GM23338 (cell line): ENCODE measurements around the gene PCDHGA8. TPM values are rescaled to one million over a fixed set of nuclear protein-coding genes. Genes with fewer than 3 reads are reported as not detected.
"Not testable (repeated sequence)": the region's sequence is repeated elsewhere in the genome, so short reads cannot be mapped to it uniquely, and the experiment has no call there.

Experiments used
- ATAC-seq: fragments of 200-7000 bp; cut with Tn5 transposase; 3 replicates; pipeline ENCODE4 v1.9.1; 2020
- DNase-seq: peaks from one replicate; pipeline ENCODE4 v3.0.0-alpha.2; 2015; ENCODE audit warnings: low spot score
- H2AFZ ChIP-seq: fragments of 200-600 bp; sonication (generic); 2 replicates; pipeline ENCODE4 v1.8.0; 2016; ENCODE audit warnings: antibody characterized with exemption, mild to moderate bottlenecking, moderate library complexity
- H3F3A ChIP-seq: fragments of 200-600 bp; sonication (generic); replicated peaks from 2 replicates; pipeline ENCODE4 v1.8.0; 2017; ENCODE audit warnings: antibody characterized with exemption, mixed run types, low read depth
- H3K27ac ChIP-seq: fragments of 200-600 bp; sonication (generic); 2 replicates; pipeline ENCODE4 v1.6.1; 2016; ENCODE audit warnings: low read depth
- H3K27me3 ChIP-seq: fragments of 200-600 bp; sonication (generic); 2 replicates; pipeline ENCODE4 v1.8.0; 2016; ENCODE audit warnings: mild to moderate bottlenecking, mixed run types, moderate library complexity; ENCODE audit not compliant: insufficient read depth
- H3K36me3 ChIP-seq: fragments of 200-600 bp; sonication (generic); 2 replicates; pipeline ENCODE4 v1.8.0; 2016; ENCODE audit warnings: mild to moderate bottlenecking; ENCODE audit not compliant: insufficient read depth
- H3K4me1 ChIP-seq: fragments of 200-600 bp; sonication (generic); 2 replicates; pipeline ENCODE4 v1.8.0; 2016; ENCODE audit warnings: mild to moderate bottlenecking, moderate library complexity; ENCODE audit not compliant: insufficient read depth
- H3K4me2 ChIP-seq: fragments of 200-600 bp; sonication (generic); 2 replicates; pipeline ENCODE4 v1.7.1; 2017; ENCODE audit warnings: mixed run types
- H3K4me3 ChIP-seq: fragments of 200-600 bp; sonication (generic); 2 replicates; pipeline ENCODE4 v1.6.1; 2016; ENCODE audit warnings: mixed run types
- H3K79me2 ChIP-seq: fragments of 200-600 bp; sonication (generic); replicated peaks from 2 replicates; pipeline ENCODE4 v1.8.0; 2017; ENCODE audit warnings: mild to moderate bottlenecking; ENCODE audit not compliant: insufficient read depth
- H3K9me2 ChIP-seq: fragments of 200-600 bp; sonication (generic); 2 replicates; pipeline ENCODE4 v1.8.0; 2017; ENCODE audit not compliant: insufficient read depth
- H4K20me1 ChIP-seq: fragments of 200-600 bp; sonication (generic); replicated peaks from 2 replicates; pipeline ENCODE4 v1.8.0; 2017; ENCODE audit warnings: mild to moderate bottlenecking; ENCODE audit not compliant: insufficient read depth
- H3K27ac Mint-ChIP-seq: 2 replicates; pipeline ENCODE4 v1.8.0; 2020; ENCODE audit warnings: inconsistent platforms, mild to moderate bottlenecking, moderate library complexity, mixed read lengths
- H3K27me3 Mint-ChIP-seq: 3 replicates; pipeline ENCODE4 v1.8.0; 2022; ENCODE audit warnings: low read depth, mild to moderate bottlenecking, moderate library complexity, mixed read lengths, inconsistent platforms; ENCODE audit not compliant: insufficient read depth, poor library complexity
- H3K36me3 Mint-ChIP-seq: 3 replicates; pipeline ENCODE4 v1.8.0; 2021; ENCODE audit warnings: low read depth, mild to moderate bottlenecking, inconsistent platforms, moderate library complexity, mixed read lengths
- H3K4me1 Mint-ChIP-seq: 3 replicates; pipeline ENCODE4 v1.8.0; 2020; ENCODE audit warnings: mild to moderate bottlenecking, inconsistent platforms, mixed read lengths
- H3K4me3 Mint-ChIP-seq: 3 replicates; pipeline ENCODE4 v1.8.0; 2021; ENCODE audit warnings: moderate library complexity, mild to moderate bottlenecking, inconsistent platforms, mixed read lengths
- H3K9me3 Mint-ChIP-seq: 3 replicates; pipeline ENCODE4 v1.8.0; 2020; ENCODE audit warnings: moderate library complexity, mild to moderate bottlenecking, inconsistent platforms, mixed read lengths
- polyA plus RNA-seq: library from polyadenylated mRNA; unstranded; fragments of >200 nt; fragmentation: Nextera tagmentation; extraction: Ambion mirVana; gene quantifications from 2 replicates; pipeline ENCODE4 v1.2.1, GENCODE V29; 2016
- total RNA-seq: library from RNA; depleted of rRNA; stranded (reverse); fragments of >200 nt; shearing (Covaris generic); gene quantifications from 2 replicates; pipeline ENCODE4 v1.2.3, GENCODE V29; 2014
- TF ChIP-seq, protein P1 (sequence below), 2 experiments: fragments of 200-600 bp in 1 of 2; sonication (generic) in 1 of 2; conservative IDR thresholded peaks; 2 replicates each; pipeline versions ENCODE4 v1.5.1 to v1.6.1; 2016 to 2017; ENCODE audit warnings: antibody characterized with exemption in 2 of 2, low read depth in 2 of 2, mild to moderate bottlenecking in 2 of 2, moderate library complexity in 1 of 2

Gene PCDHGA8
- total and polyA plus RNA-seq, 2 experiments from 2014 or later = 1.1 to 5.3 TPM

DNA sequence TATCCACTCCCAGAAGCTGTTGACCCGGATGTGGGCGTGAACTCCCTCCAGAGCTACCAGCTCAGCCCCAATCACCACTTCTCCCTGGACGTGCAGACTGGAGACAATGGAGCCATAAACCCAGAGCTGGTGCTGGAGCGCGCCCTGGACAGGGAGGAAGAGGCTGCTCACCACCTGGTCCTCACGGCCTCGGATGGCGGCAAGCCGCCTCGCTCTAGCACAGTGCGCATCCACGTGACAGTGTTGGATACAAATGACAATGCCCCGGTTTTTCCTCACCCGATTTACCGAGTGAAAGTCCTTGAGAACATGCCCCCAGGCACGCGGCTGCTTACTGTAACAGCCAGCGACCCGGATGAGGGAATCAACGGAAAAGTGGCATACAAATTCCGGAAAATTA lies 834 bp downstream of the PCDHGA8 start:
- peaks cover 87% of the 10 kb centered on the region for H3K9me3 Mint-ChIP-seq

DNA sequence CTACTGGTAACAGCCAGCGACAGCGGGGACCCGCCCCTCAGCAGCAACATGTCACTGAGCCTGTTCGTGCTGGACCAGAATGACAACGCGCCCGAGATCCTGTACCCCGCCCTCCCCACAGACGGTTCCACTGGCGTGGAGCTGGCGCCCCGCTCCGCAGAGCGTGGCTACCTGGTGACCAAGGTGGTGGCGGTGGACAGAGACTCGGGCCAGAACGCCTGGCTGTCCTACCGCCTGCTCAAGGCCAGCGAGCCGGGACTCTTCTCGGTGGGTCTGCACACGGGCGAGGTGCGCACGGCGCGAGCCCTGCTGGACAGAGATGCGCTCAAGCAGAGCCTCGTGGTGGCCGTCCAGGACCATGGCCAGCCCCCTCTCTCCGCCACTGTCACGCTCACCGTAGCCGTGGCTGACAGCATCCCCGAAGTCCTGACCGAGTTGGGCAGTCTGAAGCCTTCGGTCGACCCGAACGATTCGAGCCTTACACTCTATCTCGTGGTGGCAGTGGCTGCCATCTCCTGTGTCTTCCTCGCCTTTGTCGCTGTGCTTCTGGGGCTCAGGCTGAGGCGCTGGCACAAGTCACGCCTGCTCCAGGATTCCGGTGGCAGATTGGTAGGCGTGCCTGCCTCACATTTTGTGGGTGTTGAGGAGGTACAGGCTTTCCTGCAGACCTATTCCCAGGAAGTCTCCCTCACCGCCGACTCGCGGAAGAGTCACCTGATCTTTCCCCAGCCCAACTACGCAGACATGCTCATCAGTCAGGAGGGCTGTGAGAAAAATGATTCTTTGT lies 2.2 kb downstream of the PCDHGA8 start:
- DNase-seq, H3K4me1 ChIP-seq, H3K4me2 ChIP-seq, H3F3A ChIP-seq, ATAC-seq, H3K27me3 ChIP-seq, H3K9me2 ChIP-seq, H3K79me2 ChIP-seq, H3K4me3 Mint-ChIP-seq, H4K20me1 ChIP-seq, H3K27ac ChIP-seq, H3K27ac Mint-ChIP-seq, H3K4me3 ChIP-seq, H3K4me1 Mint-ChIP-seq, H2AFZ ChIP-seq: not testable (repeated sequence)
- peaks cover 12% of the 10 kb centered on the region; the same call in 1 of the 2 replicates for H3K36me3 ChIP-seq
- Mint-ChIP-seq H3K27me3 (peaks cover 11% of the 10 kb centered on the region), H3K36me3 (peaks cover 81% of the 10 kb centered on the region), H3K9me3 (peaks cover 87% of the 10 kb centered on the region)

More for the DNA sequence above, 834 bp downstream of the PCDHGA8 start:
- no peak overlapping the region for H3K4me2 ChIP-seq
- H3K27me3 Mint-ChIP-seq = peaks cover 8% of the 10 kb centered on the region
- no peaks in the 10 kb centered on the region for H3F3A ChIP-seq
- H3K9me2 ChIP-seq = no peaks in the 10 kb centered on the region
- 0 out of 2 replicates have a peak, but pooled peaks cover 2% of the 10 kb centered on the region for H3K4me1 ChIP-seq
- peaks cover 6% of the 10 kb centered on the region; the same call in 1 of the 2 replicates for H3K27me3 ChIP-seq
- ATAC-seq = no peak
- H3K4me3 Mint-ChIP-seq = no peak overlapping the region
- no peaks in the 10 kb centered on the region; the same call in 2 of the 3 replicates for H3K4me1 Mint-ChIP-seq
- no peak overlapping the region for H3K27ac Mint-ChIP-seq
- peaks cover 82% of the 10 kb centered on the region for H3K36me3 Mint-ChIP-seq
- peaks cover 7% of the 10 kb centered on the region; the same call in 1 of the 2 replicates for H3K36me3 ChIP-seq
- H2AFZ ChIP-seq = no peak overlapping the region
- TF ChIP-seq, protein P1, sequence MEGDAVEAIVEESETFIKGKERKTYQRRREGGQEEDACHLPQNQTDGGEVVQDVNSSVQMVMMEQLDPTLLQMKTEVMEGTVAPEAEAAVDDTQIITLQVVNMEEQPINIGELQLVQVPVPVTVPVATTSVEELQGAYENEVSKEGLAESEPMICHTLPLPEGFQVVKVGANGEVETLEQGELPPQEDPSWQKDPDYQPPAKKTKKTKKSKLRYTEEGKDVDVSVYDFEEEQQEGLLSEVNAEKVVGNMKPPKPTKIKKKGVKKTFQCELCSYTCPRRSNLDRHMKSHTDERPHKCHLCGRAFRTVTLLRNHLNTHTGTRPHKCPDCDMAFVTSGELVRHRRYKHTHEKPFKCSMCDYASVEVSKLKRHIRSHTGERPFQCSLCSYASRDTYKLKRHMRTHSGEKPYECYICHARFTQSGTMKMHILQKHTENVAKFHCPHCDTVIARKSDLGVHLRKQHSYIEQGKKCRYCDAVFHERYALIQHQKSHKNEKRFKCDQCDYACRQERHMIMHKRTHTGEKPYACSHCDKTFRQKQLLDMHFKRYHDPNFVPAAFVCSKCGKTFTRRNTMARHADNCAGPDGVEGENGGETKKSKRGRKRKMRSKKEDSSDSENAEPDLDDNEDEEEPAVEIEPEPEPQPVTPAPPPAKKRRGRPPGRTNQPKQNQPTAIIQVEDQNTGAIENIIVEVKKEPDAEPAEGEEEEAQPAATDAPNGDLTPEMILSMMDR (conservative IDR thresholded peaks at IDR 0.05; ENCODE audit: low read depth in 2 of 2) = no peak
- DNase-seq = no peak
- H3K79me2 ChIP-seq = 0 out of 2 replicates have a peak, but pooled peaks cover 5% of the 10 kb centered on the region
- no peaks in the 10 kb centered on the region for H4K20me1 ChIP-seq
- H3K4me3 ChIP-seq = no peak overlapping the region
- H3K27ac ChIP-seq = no peak overlapping the region

DNA sequence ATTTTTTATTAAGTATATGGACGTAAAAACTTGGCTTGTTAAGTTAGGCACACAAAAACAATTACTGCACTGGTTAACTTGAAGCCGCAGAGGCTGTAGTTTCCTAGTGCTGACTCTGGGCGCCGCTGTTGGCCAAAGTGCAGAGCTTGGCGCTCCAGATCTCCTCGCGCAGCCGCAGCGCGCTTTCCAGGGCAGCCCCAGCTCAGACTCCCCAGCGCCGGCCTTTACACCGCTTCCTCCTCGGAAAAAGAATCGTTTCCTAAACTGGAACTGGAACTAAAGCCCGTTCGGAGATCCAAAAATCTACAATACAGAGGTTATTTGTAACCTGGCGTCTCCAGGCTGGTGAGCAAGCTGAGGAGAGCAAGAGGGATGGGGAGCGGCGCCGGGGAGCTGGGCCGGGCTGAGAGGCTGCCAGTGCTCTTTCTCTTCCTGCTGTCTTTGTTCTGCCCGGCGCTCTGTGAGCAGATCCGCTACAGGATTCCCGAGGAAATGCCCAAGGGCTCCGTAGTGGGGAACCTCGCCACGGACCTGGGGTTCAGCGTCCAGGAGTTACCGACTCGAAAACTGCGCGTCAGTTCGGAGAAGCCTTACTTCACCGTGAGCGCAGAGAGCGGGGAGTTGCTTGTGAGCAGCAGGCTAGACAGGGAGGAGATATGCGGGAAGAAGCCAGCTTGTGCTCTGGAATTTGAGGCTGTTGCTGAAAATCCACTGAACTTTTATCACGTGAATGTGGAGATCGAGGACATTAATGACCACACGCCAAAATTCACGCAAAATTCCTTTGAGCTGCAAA lies 5.5 kb downstream of the PCDHGA8 start, which contains the start of gene PCDHGB5:
Gene PCDHGB5, plus strand, starts transcription at position 192 of the 796 bp plus-strand sequence. Its CDS starts 181 bp downstream, at position 373.
- not testable (repeated sequence) for H3K9me2 ChIP-seq, H3K27ac Mint-ChIP-seq, H3K4me1 ChIP-seq, H2AFZ ChIP-seq, H3K4me3 Mint-ChIP-seq, H3K4me1 Mint-ChIP-seq, H3K79me2 ChIP-seq, H3K27ac ChIP-seq, H3K27me3 ChIP-seq, H3F3A ChIP-seq, H4K20me1 ChIP-seq
- DNase-seq (peak; percentile 79), ATAC-seq (peak; percentile 90)
- peak within 1 kb of the TSS; percentile 52 for H3K4me3 ChIP-seq
- H3K36me3 ChIP-seq = 0 out of 2 replicates have a peak, but pooled peaks cover 13% of the 10 kb centered on the region
- Mint-ChIP-seq H3K36me3 (peaks cover 63% of the 10 kb centered on the region), H3K9me3 (peaks cover 79% of the 10 kb centered on the region), H3K27me3 (peaks cover 16% of the 10 kb centered on the region)
- TF ChIP-seq, protein P1 (conservative IDR thresholded peaks at IDR 0.05; ENCODE audit: low read depth in 2 of 2) = peak; percentile 69
- peak within 1 kb of the TSS; percentile 61; the same call in 1 of the 2 replicates for H3K4me2 ChIP-seq
